Pancreas (tissue), 10 donors: ENCODE data around the gene TMOD1. TPM values are rescaled to one million over a fixed set of nuclear protein-coding genes. Genes with fewer than 3 reads are reported as not detected.
A peak's percentile ranks its signal among the peaks of the same experiment; 100 is the strongest.

Experiments
- ATAC-seq, 4 donors: fragments of 200-7000 bp; cut with Tn5 transposase; one replicate each; pipeline versions ENCODE4 v1.8.0 to v1.9.1; 2020; ENCODE audit warnings: mild to moderate bottlenecking in 4 of 4, moderate library complexity in 4 of 4
- DNase-seq, 6 donors: peaks; one replicate each; pipeline ENCODE4 v3.0.0-alpha.2; 2020
- FAIRE-seq: peaks from 2 replicates; lab custom pipeline; 2012; peaks lifted over from hg19 to GRCh38; lab: Jason Lieb, UNC
- H3K27ac ChIP-seq, 4 donors: fragments of 200-600 bp; sonication (generic); 1 replicate in 3 of 4; 2 replicates in 1 of 4; pipeline versions ENCODE4 v1.5.0 to v1.8.0; 2020
- H3K27me3 ChIP-seq, 4 donors: fragments of 200-600 bp; one replicate each; pipeline ENCODE4 v1.8.0; 2021
- H3K36me3 ChIP-seq, 3 donors: fragments of 200-600 bp; sonication (generic) in 1 of 3; one replicate each; pipeline versions ENCODE4 v1.5.0 to v1.8.0; 2020 to 2021
- H3K4me1 ChIP-seq, 3 donors: fragments of 200-600 bp; one replicate each; pipeline ENCODE4 v1.8.0; 2021
- H3K4me3 ChIP-seq, 4 donors: fragments of 200-600 bp; sonication (generic) in 2 of 4; one replicate each; pipeline versions ENCODE4 v1.5.0 to v1.8.0; 2020 to 2021
- H3K9me3 ChIP-seq, 4 donors: fragments of 200-600 bp; one replicate each; pipeline ENCODE4 v1.8.0; 2021
- CTCF ChIP-seq, 4 donors: fragments of 200-600 bp; sonication (generic) in 3 of 4; IDR thresholded peaks; one replicate each; pipeline versions ENCODE4 v1.5.0 to v1.8.0; 2021; ENCODE audit warnings: antibody characterized with exemption in 4 of 4
- WGBS, 2 donors: extraction: QIAGEN DNeasy Blood & Tissue Kit; methylation state at CpG; one replicate each; pipeline ENCODE4 v1.1.7; 2013; 5-methylcytosine and 5-hydroxymethylcytosine counted together
- intact Hi-C, 3 donors: fragments of 100-400 bp; cut with DNase I; formaldehyde crosslinking; loops; one replicate each; pipeline versions ENCODE4 v1.11.1 to v1.14.2; 2022
- polyA plus RNA-seq, 2 donors: library from polyadenylated mRNA; stranded (reverse); fragments of 200-250 nt; gene quantifications; one replicate each; pipeline ENCODE4 v1.2.3, GENCODE V29; 2013
- total RNA-seq, 6 donors: library from RNA; stranded (reverse); fragmentation: NEBNext Ultra II Directional in 4 of 6; extraction: Animal tissue kit (Norgen Biotek cat#: 25700) in 4 of 6; gene quantifications; one replicate each; pipeline versions ENCODE4 v1.2.1 to v1.2.4, GENCODE V29; 2021 to 2023
- donor health status: healthy with polysubstance abuse.
- donor health status: DM: no; HTN: no; CAD: no; lungs with moderate emphysema.
- donor health status: DM: no; HTN: no; CAD: no.
- donor health status: control.
- donor health status: control.
- donor health status: Bipolar disorder and iron deficiency.
- donor health status: DM: yes; HTN: yes; CAD: no.
- donor health status: DM: no; HTN: no; CAD: no.
- donor health status: DM: no; HTN: no; CAD: no.
- donor health status: DM: yes; HTN: yes; CAD: no.

TMOD1 gene
- total and polyA plus RNA-seq, 8 donors = 8.4 to 28.7 (median 12.3) TPM

- Histone ChIP-seq H3K27me3 (no peaks in the 10 kb centered on the region), H3K4me1 (peaks cover 0 to 4% (median 0%) of the 10 kb centered on the region in 3 donors), H3K36me3 (no peaks in the 10 kb centered on the region), H3K9me3 (no peaks in the 10 kb centered on the region), H3K4me3 (no peak overlapping the region), H3K27ac (no peak overlapping the region)
- FAIRE-seq (no peak), DNase-seq (no peak), ATAC-seq (no peak)
- TF ChIP-seq CTCF (IDR thresholded peaks at IDR 0.05) = no peak
- intact Hi-C loops = loop anchor here in 2 of 3 donors (5.0 to 10.0 kb wide), 2 partner anchors 49 to 127 kb away; no protein-coding TSS in a partner anchor
- 89 to 94% methylated on average over 6 of the region's 6 CpGs for WGBS, 2 donors
Observed at GRCh38 chr9:97591535-97591934, 90.1 kb downstream of the TMOD1 start.

- Histone ChIP-seq H3K9me3 (no peaks in the 10 kb centered on the region), H3K27ac (no peak overlapping the region), H3K36me3 (no peaks in the 10 kb centered on the region), H3K4me3 (no peak overlapping the region), H3K4me1 (peaks cover 0 to 4% (median 0%) of the 10 kb centered on the region in 3 donors), H3K27me3 (no peaks in the 10 kb centered on the region)
- 91 to 94% methylated on average over 1 of the region's 1 CpG for WGBS, 2 donors
- DNase-seq (no peak), FAIRE-seq (no peak), ATAC-seq (no peak)
- no peak for TF ChIP-seq CTCF (IDR thresholded peaks at IDR 0.05)
- intact Hi-C loops = loop anchor here in 2 of 3 donors (5.0 to 10.0 kb wide), 2 partner anchors 50 to 127 kb away; no protein-coding TSS in a partner anchor
Observed at GRCh38 chr9:97592126-97592525, 90.7 kb downstream of the TMOD1 start.

- 83 to 90% methylated on average over 4 of the region's 4 CpGs for WGBS, 2 donors
- no peak for DNase-seq
- no peak overlapping the region for H3K27ac ChIP-seq
Observed at GRCh38 chr9:97593960-97594359, 92.5 kb downstream of the TMOD1 start.

GRCh38 chr9:97594381-97594921, 93.0 kb downstream of the TMOD1 start:
- Histone ChIP-seq H3K36me3 (no peaks in the 10 kb centered on the region), H3K4me3 (no peak overlapping the region), H3K27ac (no peak overlapping the region), H3K9me3 (no peaks in the 10 kb centered on the region), H3K4me1 (peaks cover 0 to 4% (median 0%) of the 10 kb centered on the region in 3 donors), H3K27me3 (no peaks in the 10 kb centered on the region)
- FAIRE-seq = no peak
- 52 to 56% methylated on average over 11 of the region's 11 CpGs for WGBS, 2 donors
- TF ChIP-seq CTCF (IDR thresholded peaks at IDR 0.05) = no peak
- intact Hi-C loops = loop anchor here in 2 of 3 donors (5.0 to 10.0 kb wide), 2 partner anchors 52 to 130 kb away; no protein-coding TSS in a partner anchor
- ATAC-seq = peak; percentile 31 to 65 (median 53)
- DNase-seq = peak in 4 of 6 donors; percentile 25 to 71 (median 58)

More at GRCh38 chr9:97593960-97594359, 92.5 kb downstream of the TMOD1 start:
- H3K27me3 ChIP-seq = no peaks in the 10 kb centered on the region
- peaks cover 0 to 4% (median 0%) of the 10 kb centered on the region in 3 donors for H3K4me1 ChIP-seq
- H3K36me3 ChIP-seq = no peaks in the 10 kb centered on the region
- intact Hi-C loops = loop anchor here in 2 of 3 donors (5.0 to 10.0 kb wide), 2 partner anchors 52 to 129 kb away; no protein-coding TSS in a partner anchor
- FAIRE-seq (no peak), ATAC-seq (no peak)
- H3K9me3 ChIP-seq = no peaks in the 10 kb centered on the region
- H3K4me3 ChIP-seq = no peak overlapping the region
- no peak for TF ChIP-seq CTCF (IDR thresholded peaks at IDR 0.05)

GRCh38 chr9:97596906-97597305, 95.4 kb downstream of the TMOD1 start:
- H3K27me3 ChIP-seq = no peaks in the 10 kb centered on the region
- H3K9me3 ChIP-seq = no peaks in the 10 kb centered on the region
- intact Hi-C loops = loop anchor here (5.0 to 10.0 kb wide), 2 partner anchors 130 to 132 kb away; no protein-coding TSS in a partner anchor
- peaks cover 0 to 19% (median 0%) of the 10 kb centered on the region in 3 donors for H3K36me3 ChIP-seq
- H3K27ac ChIP-seq = no peak overlapping the region
- FAIRE-seq (no peak), ATAC-seq (no peak), DNase-seq (no peak)
- TF ChIP-seq CTCF (IDR thresholded peaks at IDR 0.05) = no peak
- 80 to 89% methylated on average over 4 of the region's 4 CpGs for WGBS, 2 donors
- peaks cover 0 to 4% (median 0%) of the 10 kb centered on the region in 3 donors for H3K4me1 ChIP-seq
- no peak overlapping the region for H3K4me3 ChIP-seq
